ENCODE measurements around the gene POM121C. TPM values are rescaled to one million over a fixed set of nuclear protein-coding genes. Genes with fewer than 3 reads are reported as not detected.
"Not testable (repeated sequence)": the region's sequence is repeated elsewhere in the genome, so short reads cannot be mapped to it uniquely, and the experiment has no call there.

POM121C gene
- total and polyA plus RNA-seq, 10 of the 15 experiments (the other 5 are each of a cell fraction or from before 2014, with no cell fraction given): 6.3 to 62.8 (median 17.1) TPM

- H3K79me2 ChIP-seq (ENCODE audit: control insufficient read depth, insufficient read depth, low read length); DNase-seq (ENCODE audit: low read depth, low spot score); H3K9ac ChIP-seq (ENCODE audit: control insufficient read depth, insufficient read depth, low read length); H3K4me1 ChIP-seq (ENCODE audit: control insufficient read depth, insufficient read depth, low read length); H3K9me3 ChIP-seq (replicated peaks; ENCODE audit: control insufficient read depth, insufficient read depth, low read length); H3K4me3 ChIP-seq; POLR2A ChIA-PET; H3K27ac ChIP-seq (ENCODE audit: control insufficient read depth, insufficient read depth); intact Hi-C loops (cut with micrococcal nuclease; ENCODE audit: unreplicated experiment); H2AFZ ChIP-seq (ENCODE audit: control insufficient read depth, low read depth, low read length); H3K36me3 ChIP-seq (ENCODE audit: control insufficient read depth in 2 of 2, insufficient read depth in 2 of 2, low read length in 1 of 2); H3K4me2 ChIP-seq (ENCODE audit: control insufficient read depth, insufficient read depth); H4K20me1 ChIP-seq (ENCODE audit: control insufficient read depth, insufficient read depth); H3K27me3 ChIP-seq (replicated peaks in 1 of 2; ENCODE audit: control insufficient read depth in 2 of 2, insufficient read depth in 2 of 2, low read length in 1 of 2); FAIRE-seq; RAD21 ChIA-PET (ENCODE audit: unreplicated experiment); SMC1A ChIA-PET (ENCODE audit: uncharacterized antibody, unreplicated experiment); BruUV-seq (replicated peaks); CTCF ChIA-PET; in situ Hi-C loops (cut with MboI); ATAC-seq: not testable (repeated sequence)
- no CpG with 5 or more reads among the region's 4 CpGs for WGBS (ENCODE audit: insufficient coverage, insufficient replicate concordance, low lambda C conversion rate, missing lambda C conversion rate)
Measured at GRCh38 chr7:75374144-75374518, 112.0 kb downstream of the POM121C start.

DNA sequence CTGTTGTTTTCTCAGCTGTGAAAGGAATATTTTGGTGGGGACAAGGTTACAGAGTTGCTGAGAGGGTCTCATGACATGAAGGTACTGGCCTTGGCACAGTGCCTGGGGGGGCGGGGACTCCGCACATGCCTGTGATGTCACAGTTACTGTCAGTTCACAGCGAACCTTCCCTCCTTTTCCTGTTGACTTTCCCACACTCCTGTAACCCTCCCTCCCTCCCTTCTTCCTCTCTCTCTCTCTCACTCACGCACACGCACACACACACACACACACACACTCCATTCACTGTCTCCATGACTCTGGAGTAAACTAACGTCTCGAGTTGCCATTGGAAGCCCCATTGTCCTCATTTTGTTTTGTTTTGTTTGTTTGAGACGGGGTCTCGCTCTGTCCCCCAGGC is 118.8 kb downstream of the POM121C start:
- POLR2A ChIA-PET: not testable (repeated sequence)

More for the DNA sequence above, 118.8 kb downstream of the POM121C start:
- ATAC-seq; H3K79me2 ChIP-seq (ENCODE audit: control insufficient read depth, insufficient read depth, low read length); BruUV-seq (replicated peaks); H3K4me3 ChIP-seq; H3K9ac ChIP-seq (ENCODE audit: control insufficient read depth, insufficient read depth, low read length); FAIRE-seq; in situ Hi-C loops (cut with MboI); RAD21 ChIA-PET (ENCODE audit: unreplicated experiment); intact Hi-C loops (cut with micrococcal nuclease; ENCODE audit: unreplicated experiment); H2AFZ ChIP-seq (ENCODE audit: control insufficient read depth, low read depth, low read length); H4K20me1 ChIP-seq (ENCODE audit: control insufficient read depth, insufficient read depth); DNase-seq (ENCODE audit: low read depth, low spot score); CTCF ChIA-PET; H3K27ac ChIP-seq (ENCODE audit: control insufficient read depth, insufficient read depth); H3K36me3 ChIP-seq (ENCODE audit: control insufficient read depth in 2 of 2, insufficient read depth in 2 of 2, low read length in 1 of 2); SMC1A ChIA-PET (ENCODE audit: uncharacterized antibody, unreplicated experiment); H3K4me2 ChIP-seq (ENCODE audit: control insufficient read depth, insufficient read depth); H3K27me3 ChIP-seq (replicated peaks in 1 of 2; ENCODE audit: control insufficient read depth in 2 of 2, insufficient read depth in 2 of 2, low read length in 1 of 2); H3K4me1 ChIP-seq (ENCODE audit: control insufficient read depth, insufficient read depth, low read length); H3K9me3 ChIP-seq (replicated peaks; ENCODE audit: control insufficient read depth, insufficient read depth, low read length): not testable (repeated sequence)
- no CpG with 5 or more reads among the region's 9 CpGs for WGBS (ENCODE audit: insufficient coverage, insufficient replicate concordance, low lambda C conversion rate, missing lambda C conversion rate)

Small RNAs within 50 kb of the gene (small RNA-seq; reads per million reads assigned to genes)
- not detected for gene AC211429.1
- gene RF00019: not detected

Other genes with a start within 250 kb of the POM121C start
- gene TRIM73, start 90.7 kb downstream of the POM121C start, total RNA-seq (2014; rRNA removed): 0.71 and 1.6 TPM in 2 replicates
- 0.32 and 0.76 TPM in 2 replicates for gene TRIM73, start 90.7 kb downstream of the POM121C start, total RNA-seq (2014; rRNA removed; fragmentation: Illumina TruSeq; extraction: Trizol)
- gene TRIM73, start 90.7 kb downstream of the POM121C start, total RNA-seq (2021): 2.4 and 3.6 TPM in 2 replicates
- 0.09 and 0.23 TPM in 2 replicates for gene TRIM73, start 90.7 kb downstream of the POM121C start, polyA plus RNA-seq (2011; rRNA removed)
- gene TRIM73, start 90.7 kb downstream of the POM121C start, polyA plus RNA-seq (2014; fragmentation: Illumina TruSeq; extraction: Trizol): 0.19 TPM in 1 of 2 replicates, not detected in the other
- under 1 TPM in 1 of 2 experiments, not detected in 1; 0.16 TPM for gene TRIM73, start 90.7 kb downstream of the POM121C start, polyA plus RNA-seq (2014; fragmentation: Nextera tagmentation; extraction: Ambion mirVana)
- gene TRIM73, start 90.7 kb downstream of the POM121C start, polyA plus RNA-seq (2014; rRNA removed): 1.4 and 1.8 TPM in 2 replicates
- gene TRIM73, start 90.7 kb downstream of the POM121C start, polyA plus RNA-seq (2016; fragmentation: Nextera tagmentation; extraction: Ambion mirVana): under 1 TPM; 0.21 to 0.86 TPM
- 0.05 TPM in 1 of 2 replicates, not detected in the other for gene SPDYE5, start 6.0 kb upstream of the POM121C start, total RNA-seq (2014; rRNA removed)
- not detected in 2 replicates for gene SPDYE5, start 6.0 kb upstream of the POM121C start, total RNA-seq (2014; rRNA removed; fragmentation: Illumina TruSeq; extraction: Trizol)
- gene SPDYE5, start 6.0 kb upstream of the POM121C start, total RNA-seq (2021): not detected in 2 replicates
- not detected in 2 replicates for gene SPDYE5, start 6.0 kb upstream of the POM121C start, polyA plus RNA-seq (2011; rRNA removed)
- gene SPDYE5, start 6.0 kb upstream of the POM121C start, polyA plus RNA-seq (2014; fragmentation: Illumina TruSeq; extraction: Trizol): not detected in 2 replicates
- under 1 TPM; 0.07 to 0.21 TPM for gene SPDYE5, start 6.0 kb upstream of the POM121C start, polyA plus RNA-seq (2014; fragmentation: Nextera tagmentation; extraction: Ambion mirVana)
- gene SPDYE5, start 6.0 kb upstream of the POM121C start, polyA plus RNA-seq (2014; rRNA removed): not detected in 2 replicates
- gene SPDYE5, start 6.0 kb upstream of the POM121C start, polyA plus RNA-seq (2016; fragmentation: Nextera tagmentation; extraction: Ambion mirVana): 1 to 10 TPM; 2.5 to 2.7 TPM